GM15510 (cell line): Measurements from ENCODE around the gene MRPS18B.

Source experiments
- POLR2A ChIP-seq: IDR thresholded peaks from 3 replicates; pipeline ENCODE4 v1.6.1; 2011; ENCODE audit warnings: borderline replicate concordance; ENCODE audit not compliant: insufficient read length; ENCODE audit errors: extremely low read depth

The MRPS18B gene

GRCh38 chr6:30614843-30615218 lies 2.8 kb upstream of the MRPS18B start:
- peak; percentile 44 for TF ChIP-seq POLR2A

- TF ChIP-seq POLR2A, result peak; percentile 60
These were observed 2.3 kb upstream of the MRPS18B start for GRCh38 chr6:30615219-30615957.

DNA sequence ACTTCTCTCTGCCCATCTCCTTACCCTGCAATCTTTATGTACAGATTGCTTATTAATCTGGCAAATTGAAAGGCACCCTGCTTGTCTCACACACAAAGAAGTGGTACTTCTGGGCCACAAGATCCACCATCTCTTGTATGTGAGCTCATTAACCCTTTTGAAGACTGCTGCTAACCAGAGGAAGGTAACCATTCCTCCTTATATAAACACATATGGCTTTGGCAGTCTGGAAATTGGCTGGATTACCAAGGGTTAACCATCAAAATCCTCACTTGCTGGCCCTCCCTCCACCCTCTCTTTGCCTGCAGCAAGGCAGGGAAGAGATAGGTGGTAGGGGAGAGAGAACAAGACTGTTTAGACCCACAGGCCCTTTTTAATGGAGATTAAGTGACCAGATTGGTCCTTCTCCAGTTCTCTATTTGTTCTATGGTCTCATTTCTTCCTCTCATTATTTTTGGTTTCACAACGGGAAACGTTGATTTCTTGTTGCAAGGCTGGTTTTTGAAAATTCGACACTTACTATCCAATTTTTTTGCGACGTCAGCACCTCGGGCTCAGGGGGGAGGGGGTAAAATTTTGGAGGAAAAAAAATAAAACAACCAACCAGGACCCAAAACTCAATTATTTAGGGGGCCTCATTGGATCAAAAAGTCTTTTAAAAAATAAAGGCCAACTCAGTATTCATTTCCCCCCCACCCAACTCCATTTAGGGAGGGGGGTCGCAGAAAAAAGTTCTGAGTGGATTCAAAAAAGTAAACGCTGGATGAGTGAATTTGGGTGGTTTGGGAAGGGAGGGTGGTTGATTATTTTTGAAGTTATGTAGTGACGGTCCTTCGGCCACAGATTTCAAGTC lies 1.5 kb upstream of the MRPS18B start:
- TF ChIP-seq POLR2A, result no peak

- TF ChIP-seq POLR2A, result peak; percentile 99
These were observed 652 bp upstream of the MRPS18B start, which contains the start of gene PPP1R10 for GRCh38 chr6:30616811-30617564. Gene PPP1R10 (minus strand): TSS chr6:30617243. CDS start chr6:30609944, 7,299 bp downstream.

- no peak for TF ChIP-seq POLR2A
These were observed 694 bp downstream of the MRPS18B start for GRCh38 chr6:30618270-30618797.

GRCh38 chr6:30619561-30619960 lies 1.9 kb downstream of the MRPS18B start:
- no peak for TF ChIP-seq POLR2A

GRCh38 chr6:30625511-30625910 lies 7.9 kb downstream of the MRPS18B start:
- TF ChIP-seq POLR2A, result no peak

- peak; percentile 76 for TF ChIP-seq POLR2A
These were observed 9.1 kb downstream of the MRPS18B start, which contains the start of gene ATAT1 for GRCh38 chr6:30626484-30627366. Gene ATAT1 (plus strand): TSS chr6:30626874.

GRCh38 chr6:30635834-30636233 lies 18.2 kb downstream of the MRPS18B start:
- no peak for TF ChIP-seq POLR2A

DNA sequence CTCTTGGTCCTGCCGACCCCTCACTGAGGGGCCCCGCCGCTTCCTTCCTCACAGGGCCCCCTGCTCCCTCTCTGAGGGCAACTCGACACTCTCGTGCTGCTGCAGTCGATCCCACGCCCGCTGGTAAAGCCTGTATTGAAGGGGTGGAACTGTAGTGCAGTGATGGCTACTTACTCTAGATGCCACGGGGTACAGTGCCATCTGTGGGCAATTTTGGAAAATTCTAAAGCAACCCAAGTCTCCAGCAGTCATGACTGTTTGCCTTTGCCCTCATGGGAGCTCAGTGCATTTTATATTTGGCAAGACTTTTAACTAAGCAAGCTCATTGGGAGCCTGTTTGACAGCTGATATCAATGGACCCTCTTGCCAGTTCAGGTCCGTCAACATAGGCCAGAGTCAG lies 22.8 kb downstream of the MRPS18B start:
- no peak for TF ChIP-seq POLR2A

DNA sequence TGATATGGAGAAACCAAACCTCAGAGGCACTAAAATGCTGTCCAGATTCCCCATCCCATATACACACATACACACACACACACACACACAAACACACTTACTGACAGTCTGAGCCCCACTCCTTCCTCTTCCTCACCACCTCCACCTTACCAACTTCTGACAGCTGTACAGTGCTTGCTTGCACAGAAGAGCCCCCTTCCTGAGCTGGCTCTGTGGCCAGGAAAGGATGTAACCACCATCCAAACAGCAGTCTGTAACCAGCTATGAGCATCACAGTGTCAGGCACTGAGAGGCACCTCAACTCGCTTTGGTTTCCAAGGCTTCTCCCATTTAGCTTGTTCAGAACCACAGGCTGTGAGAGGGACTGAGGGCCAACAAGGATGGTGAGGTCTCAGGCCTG lies 23.4 kb downstream of the MRPS18B start:
- TF ChIP-seq POLR2A, result no peak

DNA sequence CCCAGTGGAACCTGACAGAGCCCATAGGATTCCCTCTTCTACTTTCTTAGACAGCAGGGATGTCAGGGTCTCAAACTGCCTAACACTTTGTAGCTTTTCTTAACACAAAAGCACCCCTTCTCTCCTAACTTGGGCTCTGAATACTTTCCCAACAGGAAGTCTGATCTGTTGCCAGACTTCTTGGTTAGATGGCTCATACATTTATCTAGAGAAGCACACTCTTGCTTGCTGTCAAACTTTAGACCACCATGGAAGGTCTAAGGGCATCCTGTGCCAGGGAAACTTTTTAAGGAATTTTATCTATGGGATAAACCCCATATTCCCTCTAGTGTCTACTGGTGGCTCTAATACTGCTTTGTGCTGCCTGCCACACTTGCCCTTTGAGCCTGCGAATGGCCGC lies 26.0 kb downstream of the MRPS18B start:
- no peak for TF ChIP-seq POLR2A

DNA sequence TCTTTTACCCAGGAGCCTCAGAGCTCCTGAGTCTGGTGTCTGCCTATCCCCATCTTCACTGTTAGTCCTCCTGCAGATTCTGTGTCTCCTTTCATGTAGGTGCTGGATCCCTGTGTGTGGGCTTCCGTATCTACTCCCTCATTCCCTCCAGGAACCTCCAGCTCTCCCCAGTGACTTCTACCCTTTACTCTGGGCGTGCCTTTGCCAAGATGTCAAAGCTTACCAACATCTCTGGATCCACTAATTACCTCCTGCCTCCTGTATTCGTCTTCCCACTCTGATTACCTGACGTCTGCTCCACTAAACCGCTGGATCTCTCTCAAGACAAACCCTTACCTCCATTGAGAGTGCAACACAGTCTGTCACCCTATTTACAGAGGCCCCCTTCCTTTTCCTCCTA lies 27.1 kb downstream of the MRPS18B start:
- TF ChIP-seq POLR2A, result no peak

- TF ChIP-seq POLR2A, result no peak
These were observed 28.3 kb downstream of the MRPS18B start for GRCh38 chr6:30645989-30646388.
